ENCODE data around the gene HERPUD1. TPM values are rescaled to one million over a fixed set of nuclear protein-coding genes. Genes with fewer than 3 reads are reported as not detected.

Gene HERPUD1
- total and polyA plus RNA-seq, 5 donors from 2014 or later, result 133 to 454 (median 146) TPM

GRCh38 chr16:56965149-56966092 lies 33.5 kb downstream of the HERPUD1 start:
- H3K4me3 ChIP-seq (ENCODE audit: low read depth, low read length), result no peak overlapping the region
- DNase-seq (no peak), ATAC-seq (ENCODE audit: low read depth in 2 of 2) (no peak)
- H3K27ac ChIP-seq (ENCODE audit: insufficient read depth, low read length, poor library complexity, severe bottlenecking), result no peak overlapping the region
- H3K4me1 Mint-ChIP-seq, result peaks cover 6 to 25% (median 18%) of the 10 kb centered on the region in 4 donors
- no peaks in the 10 kb centered on the region for H3K9me3 ChIP-seq (ENCODE audit: control insufficient read depth in 2 of 2, low read length in 2 of 2)
- peaks cover 6% of the 10 kb centered on the region for H3K27me3 Mint-ChIP-seq
- H3K36me3 ChIP-seq (ENCODE audit: control insufficient read depth, insufficient read depth, low read length), result no peaks in the 10 kb centered on the region
- H3K36me3 Mint-ChIP-seq, result no peaks in the 10 kb centered on the region
- H3K4me3 Mint-ChIP-seq, result peak overlapping the region in 3 of 4 donors; percentile 16 to 56 (median 45)
- H3K27me3 ChIP-seq (ENCODE audit: control insufficient read depth, insufficient read depth, low read length), result no peaks in the 10 kb centered on the region
- peaks cover 0 to 2% (median 0%) of the 10 kb centered on the region in 7 donors for H3K9me3 Mint-ChIP-seq
- peak overlapping the region; percentile 43 to 88 (median 84) for H3K27ac Mint-ChIP-seq
- H3K4me1 ChIP-seq (ENCODE audit: control insufficient read depth, insufficient read depth, low read length, poor library complexity, severe bottlenecking), result peaks cover 11% of the 10 kb centered on the region

- H3K27me3 Mint-ChIP-seq, result peaks cover 6% of the 10 kb centered on the region
- H3K4me1 ChIP-seq (ENCODE audit: control insufficient read depth, insufficient read depth, low read length, poor library complexity, severe bottlenecking), result peaks cover 14% of the 10 kb centered on the region
- no peaks in the 10 kb centered on the region for H3K36me3 Mint-ChIP-seq
- H3K4me3 ChIP-seq (ENCODE audit: low read depth, low read length), result no peak overlapping the region
- H3K4me1 Mint-ChIP-seq, result peaks cover 6 to 26% (median 20%) of the 10 kb centered on the region in 4 donors
- H3K27ac ChIP-seq (ENCODE audit: insufficient read depth, low read length, poor library complexity, severe bottlenecking), result no peak overlapping the region
- H3K36me3 ChIP-seq (ENCODE audit: control insufficient read depth, insufficient read depth, low read length), result no peaks in the 10 kb centered on the region
- DNase-seq (no peak), ATAC-seq (ENCODE audit: low read depth in 2 of 2) (no peak)
- H3K27ac Mint-ChIP-seq, result peak overlapping the region in 2 of 3 donors; percentile 84 to 88
- H3K9me3 ChIP-seq (ENCODE audit: control insufficient read depth in 2 of 2, low read length in 2 of 2), result no peaks in the 10 kb centered on the region
- no peaks in the 10 kb centered on the region for H3K27me3 ChIP-seq (ENCODE audit: control insufficient read depth, insufficient read depth, low read length)
- H3K9me3 Mint-ChIP-seq, result peaks cover 0 to 2% (median 0%) of the 10 kb centered on the region in 7 donors
- H3K4me3 Mint-ChIP-seq, result peak overlapping the region in 2 of 4 donors; percentile 16 to 56
Observed at GRCh38 chr16:56966093-56966475, 34.1 kb downstream of the HERPUD1 start.

GRCh38 chr16:56967733-56968132 lies 35.8 kb downstream of the HERPUD1 start:
- Histone ChIP-seq H3K4me3 (ENCODE audit: low read depth, low read length) (no peak overlapping the region), H3K27ac (ENCODE audit: insufficient read depth, low read length, poor library complexity, severe bottlenecking) (no peak overlapping the region), H3K9me3 (ENCODE audit: control insufficient read depth in 2 of 2, low read length in 2 of 2) (no peaks in the 10 kb centered on the region), H3K27me3 (ENCODE audit: control insufficient read depth, insufficient read depth, low read length) (no peaks in the 10 kb centered on the region), H3K4me1 (ENCODE audit: control insufficient read depth, insufficient read depth, low read length, poor library complexity, severe bottlenecking) (peaks cover 17% of the 10 kb centered on the region), H3K36me3 (ENCODE audit: control insufficient read depth, insufficient read depth, low read length) (no peaks in the 10 kb centered on the region)
- H3K4me3 Mint-ChIP-seq, result no peak overlapping the region
- peaks cover 0 to 2% (median 0%) of the 10 kb centered on the region in 7 donors for H3K9me3 Mint-ChIP-seq
- no peak overlapping the region for H3K27ac Mint-ChIP-seq
- no peaks in the 10 kb centered on the region for H3K36me3 Mint-ChIP-seq
- no peak for DNase-seq
- ATAC-seq (ENCODE audit: low read depth in 2 of 2), result no peak
- H3K27me3 Mint-ChIP-seq, result no peaks in the 10 kb centered on the region
- peaks cover 6 to 36% (median 23%) of the 10 kb centered on the region in 4 donors for H3K4me1 Mint-ChIP-seq

GRCh38 chr16:56969769-56970168 lies 37.8 kb downstream of the HERPUD1 start:
- Mint-ChIP-seq H3K27me3 (no peaks in the 10 kb centered on the region), H3K4me3 (no peak overlapping the region), H3K36me3 (no peaks in the 10 kb centered on the region), H3K27ac (peak overlapping the region in 1 of 3 donors; percentile 72), H3K4me1 (peaks cover 4 to 49% (median 33%) of the 10 kb centered on the region in 4 donors), H3K9me3 (no peaks in the 10 kb centered on the region)
- Histone ChIP-seq H3K9me3 (ENCODE audit: control insufficient read depth in 2 of 2, low read length in 2 of 2) (no peaks in the 10 kb centered on the region), H3K4me1 (ENCODE audit: control insufficient read depth, insufficient read depth, low read length, poor library complexity, severe bottlenecking) (peaks cover 26% of the 10 kb centered on the region), H3K36me3 (ENCODE audit: control insufficient read depth, insufficient read depth, low read length) (no peaks in the 10 kb centered on the region), H3K27ac (ENCODE audit: insufficient read depth, low read length, poor library complexity, severe bottlenecking) (no peak overlapping the region), H3K4me3 (ENCODE audit: low read depth, low read length) (no peak overlapping the region), H3K27me3 (ENCODE audit: control insufficient read depth, insufficient read depth, low read length) (no peaks in the 10 kb centered on the region)
- no peak for ATAC-seq (ENCODE audit: low read depth in 2 of 2)
- DNase-seq, result no peak

- Histone ChIP-seq H3K4me1 (ENCODE audit: control insufficient read depth, insufficient read depth, low read length, poor library complexity, severe bottlenecking) (peaks cover 23% of the 10 kb centered on the region), H3K36me3 (ENCODE audit: control insufficient read depth, insufficient read depth, low read length) (no peaks in the 10 kb centered on the region), H3K4me3 (ENCODE audit: low read depth, low read length) (no peak overlapping the region), H3K27me3 (ENCODE audit: control insufficient read depth, insufficient read depth, low read length) (no peaks in the 10 kb centered on the region), H3K9me3 (ENCODE audit: control insufficient read depth in 2 of 2, low read length in 2 of 2) (no peaks in the 10 kb centered on the region), H3K27ac (ENCODE audit: insufficient read depth, low read length, poor library complexity, severe bottlenecking) (no peak overlapping the region)
- Mint-ChIP-seq H3K27me3 (no peaks in the 10 kb centered on the region), H3K4me1 (peaks cover 4 to 49% (median 31%) of the 10 kb centered on the region in 4 donors), H3K9me3 (no peaks in the 10 kb centered on the region), H3K4me3 (peak overlapping the region in 1 of 4 donors; percentile 14), H3K36me3 (no peaks in the 10 kb centered on the region), H3K27ac (peak overlapping the region in 2 of 3 donors; percentile 21 to 87)
- ATAC-seq (ENCODE audit: low read depth in 2 of 2), result peak; percentile 37 to 59
- DNase-seq, result no peak
Observed at GRCh38 chr16:56970934-56971767, 39.2 kb downstream of the HERPUD1 start.

- DNase-seq (no peak), ATAC-seq (ENCODE audit: low read depth in 2 of 2) (no peak)
- no peaks in the 10 kb centered on the region for H3K9me3 ChIP-seq (ENCODE audit: control insufficient read depth in 2 of 2, low read length in 2 of 2)
- H3K36me3 ChIP-seq (ENCODE audit: control insufficient read depth, insufficient read depth, low read length), result no peaks in the 10 kb centered on the region
- Mint-ChIP-seq H3K9me3 (no peaks in the 10 kb centered on the region), H3K4me3 (peak overlapping the region in 1 of 4 donors; percentile 14), H3K27ac (peak overlapping the region in 1 of 3 donors; percentile 87), H3K27me3 (no peaks in the 10 kb centered on the region), H3K36me3 (no peaks in the 10 kb centered on the region), H3K4me1 (peaks cover 8 to 49% (median 35%) of the 10 kb centered on the region in 4 donors)
- no peak overlapping the region for H3K27ac ChIP-seq (ENCODE audit: insufficient read depth, low read length, poor library complexity, severe bottlenecking)
- H3K4me1 ChIP-seq (ENCODE audit: control insufficient read depth, insufficient read depth, low read length, poor library complexity, severe bottlenecking), result peaks cover 22% of the 10 kb centered on the region
- no peak overlapping the region for H3K4me3 ChIP-seq (ENCODE audit: low read depth, low read length)
- H3K27me3 ChIP-seq (ENCODE audit: control insufficient read depth, insufficient read depth, low read length), result no peaks in the 10 kb centered on the region
Observed at GRCh38 chr16:56971768-56972043, 39.8 kb downstream of the HERPUD1 start.

GRCh38 chr16:56972403-56973293 lies 40.7 kb downstream of the HERPUD1 start:
- Histone ChIP-seq H3K9me3 (ENCODE audit: control insufficient read depth in 2 of 2, low read length in 2 of 2) (no peaks in the 10 kb centered on the region), H3K27me3 (ENCODE audit: control insufficient read depth, insufficient read depth, low read length) (no peaks in the 10 kb centered on the region), H3K36me3 (ENCODE audit: control insufficient read depth, insufficient read depth, low read length) (no peaks in the 10 kb centered on the region), H3K27ac (ENCODE audit: insufficient read depth, low read length, poor library complexity, severe bottlenecking) (no peak overlapping the region), H3K4me1 (ENCODE audit: control insufficient read depth, insufficient read depth, low read length, poor library complexity, severe bottlenecking) (peaks cover 22% of the 10 kb centered on the region), H3K4me3 (ENCODE audit: low read depth, low read length) (no peak overlapping the region)
- H3K36me3 Mint-ChIP-seq, result no peaks in the 10 kb centered on the region
- H3K27me3 Mint-ChIP-seq, result no peaks in the 10 kb centered on the region
- DNase-seq, result no peak
- no peak overlapping the region for H3K4me3 Mint-ChIP-seq
- peaks cover 8 to 52% (median 35%) of the 10 kb centered on the region in 4 donors for H3K4me1 Mint-ChIP-seq
- H3K9me3 Mint-ChIP-seq, result no peaks in the 10 kb centered on the region
- ATAC-seq (ENCODE audit: low read depth in 2 of 2), result no peak
- peak overlapping the region in 1 of 3 donors; percentile 73 for H3K27ac Mint-ChIP-seq
